GM12892 (cell line): ENCODE results near the gene PYDC1.

Experiments used
- DNase-seq: peaks from one replicate; pipeline ENCODE4 v3.0.0; 2011; ENCODE audit not compliant: insufficient read length
- FAIRE-seq: peaks from 2 replicates; lab custom pipeline; 2011; peaks lifted over from hg19 to GRCh38; lab: Jason Lieb, UNC
- POLR2A ChIP-seq: IDR thresholded peaks from 2 replicates; pipeline ENCODE4 v1.6.1; 2011; ENCODE audit warnings: low read depth, low read length, control low read depth
- POLR2AphosphoS5 ChIP-seq: IDR thresholded peaks from 2 replicates; pipeline ENCODE4 v1.6.1; 2011; ENCODE audit warnings: low read depth, low read length, control low read depth
- TAF1 ChIP-seq: IDR thresholded peaks from 2 replicates; pipeline ENCODE4 v1.6.1; 2011; ENCODE audit warnings: low read depth, mild to moderate bottlenecking, control low read depth, low read length, borderline replicate concordance

The PYDC1 gene

DNA sequence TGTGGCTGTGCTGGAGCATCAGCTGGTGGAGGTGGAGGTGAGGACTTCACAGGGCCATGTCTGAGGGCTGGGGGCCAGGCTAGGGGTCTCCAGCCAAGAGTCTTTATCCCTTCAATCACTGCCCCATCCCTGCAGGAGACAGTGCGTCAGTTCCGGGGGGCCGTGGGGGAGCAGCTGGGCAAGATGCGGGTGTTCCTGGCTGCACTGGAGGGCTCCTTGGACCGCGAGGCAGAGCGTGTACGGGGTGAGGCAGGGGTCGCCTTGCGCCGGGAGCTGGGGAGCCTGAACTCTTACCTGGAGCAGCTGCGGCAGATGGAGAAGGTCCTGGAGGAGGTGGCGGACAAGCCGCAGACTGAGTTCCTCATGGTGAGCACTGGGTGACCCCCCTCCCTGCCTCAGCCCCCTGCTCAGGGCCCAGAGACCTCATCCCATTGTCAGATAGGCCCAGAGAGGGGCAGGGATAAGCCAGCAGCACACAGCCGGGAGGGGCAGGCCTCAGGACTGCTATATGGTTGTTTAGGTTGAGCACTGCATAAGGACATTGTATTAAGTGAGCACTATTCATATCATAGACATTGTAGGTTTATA lies 2.3 kb upstream of the PYDC1 start:
- FAIRE-seq (no peak), DNase-seq (no peak)
- no peak for TF ChIP-seq POLR2AphosphoS5
- TF ChIP-seq POLR2A, result no peak
- no peak for TF ChIP-seq TAF1

GRCh38 chr16:31217136-31217530 lies 198 bp upstream of the PYDC1 start:
- DNase-seq (no peak), FAIRE-seq (no peak)
- TF ChIP-seq POLR2A, result no peak

GRCh38 chr16:31215287-31216162 lies 1.4 kb downstream of the PYDC1 start:
- no peak for FAIRE-seq
- DNase-seq, result no peak
- no peak for TF ChIP-seq POLR2AphosphoS5

GRCh38 chr16:31214708-31215286 lies 2.1 kb downstream of the PYDC1 start:
- no peak for TF ChIP-seq TAF1
- DNase-seq (no peak), FAIRE-seq (no peak)

- no peak for FAIRE-seq
Observed at GRCh38 chr16:31213877-31214707, 2.8 kb downstream of the PYDC1 start, which contains the start of gene TRIM72. TSS of gene TRIM72 (plus strand) at chr16:31214119. CDS start at chr16:31214739, 620 bp downstream.

DNA sequence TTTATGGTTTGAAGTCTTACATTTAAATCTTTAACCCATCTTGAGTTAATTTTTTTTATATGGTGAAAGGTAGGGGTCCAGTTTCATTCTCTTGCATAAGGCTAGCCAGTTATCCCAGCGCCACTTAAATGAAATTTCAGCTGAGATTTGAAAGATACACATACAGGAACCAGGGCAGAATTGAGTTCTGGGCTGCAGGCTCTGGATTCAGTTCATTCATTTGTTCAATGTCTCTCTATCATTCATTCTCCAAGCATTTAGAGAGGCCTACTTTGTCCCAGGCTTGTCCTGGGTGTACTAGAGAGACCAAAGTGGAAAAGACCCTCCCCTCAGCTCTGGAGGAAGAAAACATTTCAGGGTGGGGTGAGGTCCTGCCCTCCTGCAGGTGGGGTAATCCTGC lies 3.6 kb downstream of the PYDC1 start:
- TF ChIP-seq POLR2AphosphoS5, result no peak
- no peak for FAIRE-seq

More at GRCh38 chr16:31213877-31214707, 2.8 kb downstream of the PYDC1 start, which contains the start of gene TRIM72:
- no peak for TF ChIP-seq POLR2A
- no peak for TF ChIP-seq TAF1
- TF ChIP-seq POLR2AphosphoS5, result no peak
- no peak for DNase-seq

DNA sequence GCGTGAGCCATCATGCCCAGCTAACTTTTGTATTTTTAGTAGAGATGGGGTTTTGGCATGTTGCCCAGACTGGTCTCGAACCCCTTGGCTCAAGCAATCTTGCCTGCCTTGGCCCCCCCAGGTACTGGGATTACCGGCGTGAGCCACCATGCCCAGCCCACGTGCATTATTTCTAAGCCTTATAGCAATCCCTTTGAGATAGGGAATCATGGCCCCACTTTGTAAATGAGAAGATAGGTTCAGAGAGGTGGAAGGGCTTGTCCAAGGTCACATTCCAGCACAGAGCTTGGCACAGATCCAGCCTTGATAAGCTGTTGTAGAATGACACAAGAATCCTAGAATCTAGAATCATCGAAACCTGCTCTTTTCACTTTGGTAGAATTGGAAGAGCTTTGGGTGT lies 10.2 kb downstream of the PYDC1 start:
- TF ChIP-seq TAF1 (no peak), POLR2A (no peak), POLR2AphosphoS5 (no peak)
- DNase-seq (no peak), FAIRE-seq (no peak)

More for the DNA sequence above, 3.6 kb downstream of the PYDC1 start:
- DNase-seq, result no peak

DNA sequence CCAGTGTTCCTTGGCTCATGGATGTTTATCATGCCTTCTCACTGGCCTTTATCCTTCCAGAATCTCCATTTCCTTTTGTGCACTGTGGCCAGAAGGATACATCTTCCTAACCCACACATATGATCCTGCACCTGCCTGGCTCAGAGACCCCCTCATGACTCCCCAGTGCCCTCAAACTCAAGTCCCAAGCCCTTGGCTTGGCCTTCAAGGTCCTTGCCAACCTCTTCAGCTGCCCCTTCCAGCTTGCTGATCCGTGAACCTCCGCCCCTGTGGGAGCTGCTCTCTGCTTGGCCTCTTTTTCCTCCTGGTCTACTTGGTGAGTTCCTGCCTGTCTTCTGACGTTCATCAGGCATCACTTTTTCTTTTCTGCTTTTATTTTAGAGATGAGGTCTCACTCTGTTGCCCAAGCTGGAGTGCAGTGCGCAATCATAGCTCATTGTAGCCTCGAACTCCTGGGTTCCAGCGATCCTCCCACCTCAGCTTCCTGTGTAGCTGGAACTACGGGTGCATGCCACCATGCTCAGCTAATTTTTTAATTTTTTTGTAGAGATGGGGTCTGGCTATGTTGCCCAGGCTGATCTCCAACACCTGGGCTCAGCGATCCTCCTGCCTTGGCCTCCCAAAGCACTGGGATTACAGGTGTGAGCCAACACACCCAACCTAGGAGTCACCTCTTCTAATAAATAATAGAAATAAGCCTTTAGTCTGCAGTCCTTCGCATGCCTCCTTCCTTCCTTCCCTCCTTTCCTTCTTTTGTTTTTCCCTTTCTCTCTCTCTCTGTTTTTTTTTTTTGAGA lies 11.9 kb downstream of the PYDC1 start:
- DNase-seq (no peak), FAIRE-seq (no peak)
- TF ChIP-seq POLR2A, result no peak
- no peak for TF ChIP-seq TAF1
- TF ChIP-seq POLR2AphosphoS5, result no peak

DNA sequence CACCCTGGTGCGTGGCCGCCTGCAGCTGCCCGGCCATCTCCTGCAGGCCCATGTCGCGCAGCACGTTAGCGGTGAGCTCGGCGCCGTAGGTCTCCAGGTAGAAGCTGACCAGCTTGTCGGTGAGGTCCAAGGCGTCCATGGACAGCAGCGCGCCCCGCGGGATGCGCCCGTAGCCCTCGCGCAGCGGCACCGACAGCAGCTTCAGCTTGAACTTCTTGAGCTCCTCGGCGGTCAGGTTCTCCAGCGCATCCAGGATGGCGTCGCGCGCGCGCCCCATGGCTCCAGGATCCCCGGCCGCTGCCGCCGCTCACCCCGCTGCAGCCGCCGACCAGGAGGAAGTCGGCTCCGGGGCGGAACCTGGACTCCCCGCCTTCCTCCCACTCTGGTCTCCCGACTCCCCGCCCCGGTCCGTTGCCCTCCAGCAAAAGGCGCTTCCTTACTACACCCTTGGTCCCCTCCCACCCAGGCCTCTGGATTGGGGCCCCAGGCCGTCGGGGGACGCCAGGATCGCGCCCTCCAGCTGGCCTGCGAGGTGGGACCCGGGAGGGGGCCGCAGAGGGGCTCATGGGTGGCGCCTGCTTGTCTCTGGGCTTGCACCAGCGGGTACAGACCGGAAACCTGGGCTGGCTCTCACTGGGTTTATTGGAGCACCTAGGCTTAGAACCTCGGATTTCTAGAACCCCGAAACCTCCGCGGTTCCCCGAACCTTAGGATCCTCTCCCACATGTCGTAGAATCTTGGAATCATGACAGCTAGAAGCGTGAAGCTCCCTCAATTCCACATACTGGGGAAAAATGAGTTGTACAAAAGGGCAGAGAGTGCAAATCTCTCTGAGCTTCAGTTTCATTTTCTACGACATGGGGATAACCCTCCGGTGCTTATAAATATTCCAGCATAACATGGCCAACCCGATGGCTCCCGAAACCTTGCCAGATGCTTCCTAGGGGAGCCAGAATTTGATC lies 14.2 kb downstream of the PYDC1 start, which contains the start of gene PYCARD:
Gene PYCARD, minus strand, starts transcription at position 347 of the 962 bp plus-strand sequence. Its CDS starts 70 bp downstream, at position 277.
- TF ChIP-seq POLR2AphosphoS5 (no peak; the same call in 1 of the 2 replicates), POLR2A (peak; percentile 30; the same call in 1 of the 2 replicates), TAF1 (no peak)
- DNase-seq, result no peak
- FAIRE-seq, result peak; percentile 81
